HG02973 (cell line): ENCODE results near the gene RRM1.

ENCODE experiments used
- ATAC-seq: cut with Tn5 transposase; IDR thresholded peaks from one replicate; pipeline ENCODE4 v1.9.1; 2021; ENCODE audit warnings: moderate library complexity; ENCODE audit not compliant: unreplicated experiment

Gene RRM1

GRCh38 chr11:4185561-4185960 lies 91.0 kb downstream of the RRM1 start:
- no peak for ATAC-seq

GRCh38 chr11:4186464-4187054 lies 92.0 kb downstream of the RRM1 start:
- ATAC-seq = no peak

- ATAC-seq = peak; percentile 98
Observed at GRCh38 chr11:4187055-4187988, 92.7 kb downstream of the RRM1 start.
